Activated CD4-positive, alpha-beta memory T cell treated with anti-CD3 and anti-CD28 coated beads, Interleukin-2, amount 10 ng/mL, durations not matched to agents 7 days and 5 days (primary cell): ENCODE data around the gene DOK4. TPM values are rescaled to one million over a fixed set of nuclear protein-coding genes. Genes with fewer than 3 reads are reported as not detected.

Experiments used
- CTCF ChIA-PET: fragments of 350-600 bp; sonication (Branson Sonifier 250); formaldehyde crosslinking; loops from one replicate; lab custom pipeline; 2021; ENCODE audit warnings: antibody characterized with exemption, inconsistent platforms; lab: Charles Lee
- POLR2A ChIA-PET: fragments of 350-600 bp; sonication (Branson Sonifier 250); formaldehyde crosslinking; loops from one replicate; lab custom pipeline; 2021; ENCODE audit warnings: antibody characterized with exemption; lab: Charles Lee
- DNase-seq: peaks from one replicate; pipeline ENCODE4 v3.0.0-alpha.2; 2020
- H3K27ac Mint-ChIP-seq: one replicate; pipeline ENCODE4 v1.8.0; 2021; ENCODE audit warnings: mild to moderate bottlenecking, mixed read lengths
- H3K27me3 Mint-ChIP-seq: one replicate; pipeline ENCODE4 v1.8.0; 2021; ENCODE audit warnings: mixed read lengths
- H3K36me3 Mint-ChIP-seq: one replicate; pipeline ENCODE4 v1.8.0; 2021; ENCODE audit warnings: low read depth, mixed read lengths
- H3K4me1 Mint-ChIP-seq: one replicate; pipeline ENCODE4 v1.8.0; 2021; ENCODE audit warnings: mixed read lengths
- H3K4me3 Mint-ChIP-seq: one replicate; pipeline ENCODE4 v1.8.0; 2021; ENCODE audit warnings: mild to moderate bottlenecking, mixed read lengths
- H3K9me3 Mint-ChIP-seq: one replicate; pipeline ENCODE4 v1.8.0; 2021; ENCODE audit warnings: mixed read lengths
- total RNA-seq, 2 experiments: library from RNA; stranded (reverse); gene quantifications; one replicate each; pipeline ENCODE4 v1.2.3, GENCODE V29; 2021

DOK4 gene
- total RNA-seq, 2 experiments from 2014 or later, result 2.5 to 3.4 TPM

DNA sequence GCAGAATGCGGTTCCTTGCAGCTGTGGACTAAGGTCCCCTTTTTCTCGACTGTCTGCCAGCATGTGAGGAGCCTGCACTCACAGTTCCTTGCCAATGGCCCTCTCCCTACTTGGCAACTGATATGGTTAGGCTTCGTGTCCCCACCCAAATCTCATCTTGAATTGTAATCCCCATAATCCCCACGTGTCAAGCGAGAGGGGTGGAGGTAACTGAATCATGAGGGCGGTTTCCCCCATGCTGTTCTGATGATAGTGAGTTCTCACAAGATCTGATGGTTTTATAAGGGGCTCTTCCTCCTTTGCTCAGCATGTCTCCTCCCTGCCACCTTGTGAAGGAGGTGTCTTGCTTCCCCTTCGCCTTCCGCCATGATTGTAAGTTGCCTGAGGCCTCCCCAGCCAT is 59.0 kb downstream of the DOK4 start:
- POLR2A ChIA-PET, result interaction anchor here (1.0 kb wide), 1 partner anchor 20 kb away, joined by 5 read pairs; the partner anchor contains the start of genes CIAPIN1 and COQ9

DNA sequence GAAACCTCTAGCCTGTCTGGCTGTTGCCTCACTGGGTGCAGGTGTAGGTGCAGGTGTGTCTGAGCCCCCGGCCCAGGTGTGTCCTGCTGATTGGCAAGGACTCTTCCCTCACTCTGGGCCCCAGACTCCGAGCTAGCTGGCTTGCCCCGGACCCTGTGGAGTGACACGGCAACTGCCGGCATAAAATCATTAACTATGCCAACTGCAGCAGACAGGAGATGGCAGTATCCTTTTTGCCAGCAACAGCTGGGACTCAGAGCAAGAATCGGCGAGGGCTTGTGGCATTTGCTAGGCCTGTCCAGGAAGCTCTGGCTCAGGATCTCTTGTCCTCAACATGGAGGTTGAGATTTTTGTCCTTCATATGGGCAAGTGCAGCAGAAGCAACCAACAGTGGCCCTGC is 59.9 kb downstream of the DOK4 start:
- Mint-ChIP-seq H3K27me3 (no peaks in the 10 kb centered on the region), H3K27ac (no peak overlapping the region), H3K4me1 (no peaks in the 10 kb centered on the region), H3K36me3 (peaks cover 38% of the 10 kb centered on the region), H3K4me3 (no peak overlapping the region), H3K9me3 (no peaks in the 10 kb centered on the region)
- POLR2A ChIA-PET, result no interaction called here
- no peak for DNase-seq
- CTCF ChIA-PET, result interaction anchor here (0.7 to 1.3 kb wide), 2 partner anchors 9 to 93 kb away, joined by 3 to 5 read pairs; no protein-coding TSS in a partner anchor

More for the DNA sequence above, 59.0 kb downstream of the DOK4 start:
- H3K4me1 Mint-ChIP-seq, result no peaks in the 10 kb centered on the region
- H3K36me3 Mint-ChIP-seq, result peaks cover 39% of the 10 kb centered on the region
- no peak overlapping the region for H3K27ac Mint-ChIP-seq
- DNase-seq, result no peak
- no peaks in the 10 kb centered on the region for H3K9me3 Mint-ChIP-seq
- CTCF ChIA-PET, result interaction anchor here (1.3 kb wide), 1 partner anchor 10 kb away, joined by 5 read pairs; no protein-coding TSS in a partner anchor
- H3K27me3 Mint-ChIP-seq, result no peaks in the 10 kb centered on the region
- no peak overlapping the region for H3K4me3 Mint-ChIP-seq

DNA sequence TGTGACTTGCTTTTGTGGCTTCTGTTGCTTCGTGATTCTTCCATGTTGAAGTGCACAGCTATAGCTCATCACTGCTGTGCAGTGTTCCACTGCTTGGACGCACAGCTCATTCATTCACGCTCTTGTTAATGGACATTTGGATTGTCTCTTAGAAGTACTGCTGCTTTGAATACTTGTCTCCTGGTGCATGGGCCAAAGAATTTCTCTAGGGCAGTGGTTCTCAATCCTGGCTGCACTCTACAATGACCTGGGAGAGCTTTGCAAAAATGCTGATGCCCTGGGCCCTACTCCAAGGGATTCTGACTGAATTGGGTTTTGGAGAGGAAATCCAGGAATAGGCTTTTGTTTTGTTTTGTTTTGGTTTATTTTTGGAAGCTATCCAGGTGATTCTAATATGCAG is 61.7 kb downstream of the DOK4 start:
- Mint-ChIP-seq H3K9me3 (no peaks in the 10 kb centered on the region), H3K4me3 (no peak overlapping the region), H3K27me3 (no peaks in the 10 kb centered on the region), H3K27ac (no peak overlapping the region), H3K36me3 (peaks cover 21% of the 10 kb centered on the region), H3K4me1 (no peaks in the 10 kb centered on the region)
- POLR2A ChIA-PET, result no interaction called here
- CTCF ChIA-PET, result interaction anchor here (0.6 to 1.4 kb wide), 4 partner anchors 8 to 224 kb away, joined by 3 to 6 read pairs (median 4); no protein-coding TSS in a partner anchor
- no peak for DNase-seq

DNA sequence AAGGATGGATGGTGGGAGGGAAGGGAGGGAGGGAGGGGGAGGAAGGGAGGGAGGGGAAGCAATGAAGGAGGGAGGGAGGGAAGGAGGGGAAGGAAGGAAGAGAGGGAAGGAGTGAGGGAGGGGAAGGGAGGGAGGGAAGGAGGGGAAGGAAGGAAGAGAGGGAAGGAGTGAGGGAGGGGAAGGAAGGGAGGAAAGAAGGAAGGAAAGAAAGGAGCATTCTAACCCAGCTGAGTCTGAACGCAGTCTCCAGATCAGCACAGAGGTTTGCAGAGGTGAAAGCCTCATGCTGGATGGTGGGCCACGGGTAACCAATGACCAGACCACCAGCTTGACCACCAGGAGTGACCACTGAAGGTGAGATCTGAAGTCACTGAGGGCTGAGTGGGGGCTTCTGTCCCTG is 63.1 kb downstream of the DOK4 start:
- peaks cover 11% of the 10 kb centered on the region for H3K36me3 Mint-ChIP-seq
- CTCF ChIA-PET, result no interaction called here
- POLR2A ChIA-PET, result interaction anchor here (1.2 kb wide), 1 partner anchor 124 kb away, joined by 3 read pairs; no protein-coding TSS in a partner anchor
- H3K4me3 Mint-ChIP-seq, result no peak overlapping the region
- H3K27ac Mint-ChIP-seq, result no peak overlapping the region
- H3K27me3 Mint-ChIP-seq, result peaks cover 1% of the 10 kb centered on the region
- peaks cover 9% of the 10 kb centered on the region for H3K4me1 Mint-ChIP-seq
- DNase-seq, result no peak
- no peaks in the 10 kb centered on the region for H3K9me3 Mint-ChIP-seq

DNA sequence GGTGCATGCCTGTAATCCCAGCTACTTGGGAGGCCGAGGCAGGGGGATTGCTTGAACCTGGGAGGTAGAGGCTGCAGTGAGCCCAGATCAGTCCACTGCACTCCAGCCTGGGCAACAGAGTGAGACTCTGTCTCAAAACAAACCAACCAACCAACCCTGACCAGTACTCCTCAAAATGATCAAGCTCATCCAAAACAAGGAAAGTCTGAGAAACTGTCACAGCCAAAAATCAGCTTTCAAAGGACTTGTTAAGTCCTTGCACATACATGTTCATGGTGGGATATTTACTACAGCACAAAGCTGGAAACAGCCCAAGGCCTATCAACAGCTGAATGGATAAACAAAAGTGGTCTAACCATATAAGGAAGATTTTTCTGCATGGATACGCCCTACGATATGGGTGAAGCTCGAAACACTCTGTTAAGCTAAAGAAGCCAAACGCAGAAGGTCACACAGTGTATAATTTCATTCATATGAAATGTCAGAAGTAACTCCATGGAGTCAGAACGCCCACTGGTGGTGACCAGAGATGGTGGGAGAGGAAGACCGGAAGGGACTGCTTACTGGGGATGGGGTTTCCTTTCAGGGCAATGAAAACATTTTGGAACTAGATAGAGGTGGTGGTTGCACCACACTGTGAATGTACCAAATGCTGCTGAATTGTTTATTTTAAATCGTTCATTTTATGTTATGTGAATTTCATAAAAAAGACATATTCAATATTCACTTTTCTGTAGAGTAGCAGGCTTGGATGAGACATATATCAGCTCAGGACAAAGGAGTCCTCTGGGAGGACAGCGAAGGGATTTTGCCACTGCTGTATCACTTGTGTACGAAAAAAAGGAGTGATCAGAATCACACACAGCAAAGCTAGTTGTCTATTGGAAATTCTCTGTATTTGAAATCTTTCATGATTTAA is 64.0 kb downstream of the DOK4 start:
- CTCF ChIA-PET, result interaction anchor here (1.2 to 7.1 kb wide), 3 partner anchors 40 to 154 kb away, joined by 3 to 160 read pairs (median 4); partner anchors contain the start of gene POLR2C
- no peak for DNase-seq
- Mint-ChIP-seq H3K36me3 (peaks cover 4% of the 10 kb centered on the region), H3K27ac (no peak overlapping the region), H3K4me1 (peaks cover 14% of the 10 kb centered on the region), H3K9me3 (no peaks in the 10 kb centered on the region), H3K27me3 (peaks cover 5% of the 10 kb centered on the region), H3K4me3 (no peak overlapping the region)
- POLR2A ChIA-PET, result interaction anchor here (0.6 to 1.2 kb wide), 3 partner anchors 24 to 448 kb away, joined by 3 to 4 read pairs (median 3); partner anchors contain the start of genes CIAPIN1 and COQ9

Other genes with a start within 250 kb of the DOK4 start
- gene ARL2BP, start 241.2 kb downstream of the DOK4 start, total RNA-seq, result 10 to 100 TPM; 32.8 to 32.9 TPM
- under 1 TPM in 1 of 2 experiments, not detected in 1; 0.18 TPM for gene PLLP, start 201.8 kb downstream of the DOK4 start, total RNA-seq
- gene CCL22, start 127.7 kb downstream of the DOK4 start, total RNA-seq, result under 1 TPM in 1 of 2 experiments, not detected in 1; 0.10 TPM
- gene CX3CL1, start 114.0 kb downstream of the DOK4 start, total RNA-seq, result not detected
- gene CCL17, start 81.7 kb downstream of the DOK4 start, total RNA-seq, result not detected
- gene CIAPIN1, start 39.1 kb downstream of the DOK4 start, total RNA-seq, result 10 to 100 TPM; 35.8 to 36.1 TPM
- 10 to 100 TPM; 28.5 to 29.0 TPM for gene COQ9, start 39.0 kb downstream of the DOK4 start, total RNA-seq
- gene POLR2C, start 23.8 kb downstream of the DOK4 start, total RNA-seq, result 10 to 100 TPM; 47.8 to 48.8 TPM
- 1 to 10 TPM; 9.1 to 9.7 TPM for gene CCDC102A, start 50.1 kb upstream of the DOK4 start, total RNA-seq
- 10 to 100 TPM; 12.3 to 12.4 TPM for gene ADGRG5, start 56.1 kb upstream of the DOK4 start, total RNA-seq
- 1 to 10 TPM; 7.4 to 8.3 TPM for gene ADGRG1, start 142.1 kb upstream of the DOK4 start, total RNA-seq
- gene ADGRG3, start 181.8 kb upstream of the DOK4 start, total RNA-seq, result not detected
- not detected for gene DRC7, start 208.3 kb upstream of the DOK4 start, total RNA-seq
- gene KATNB1, start 249.3 kb upstream of the DOK4 start, total RNA-seq, result 10 to 100 TPM; 33.3 to 33.4 TPM